Activated CD8-positive, alpha-beta memory T cell treated with anti-CD3 and anti-CD28 coated beads, Interleukin-2, amount 10 ng/mL, durations not matched to agents 7 days and 5 days (primary cell): ENCODE measurements around the gene ABI3. TPM values are rescaled to one million over a fixed set of nuclear protein-coding genes. Genes with fewer than 3 reads are reported as not detected.

Experiments used
- total RNA-seq, 2 experiments: library from RNA; stranded (reverse); gene quantifications; one replicate each; pipeline ENCODE4 v1.2.3, GENCODE V29; 2021

The ABI3 gene
- total RNA-seq, 2 experiments from 2014 or later: 116 to 121 TPM

Other genes with a start within 250 kb of the ABI3 start
- not detected for gene GIP, start 242.1 kb upstream of the ABI3 start, total RNA-seq
- not detected for gene IGF2BP1, start 213.3 kb upstream of the ABI3 start, total RNA-seq
- under 1 TPM; 0.02 to 0.03 TPM for gene B4GALNT2, start 77.9 kb upstream of the ABI3 start, total RNA-seq
- 10 to 100 TPM; 39.8 to 45.3 TPM for gene GNGT2, start 133 bp upstream of the ABI3 start, total RNA-seq
- gene PHOSPHO1, start 20.1 kb downstream of the ABI3 start, total RNA-seq: not detected
- 10 to 100 TPM; 32.2 to 34.4 TPM for gene ZNF652, start 151.5 kb downstream of the ABI3 start, total RNA-seq
- 100 to 1,000 TPM; 150 to 227 TPM for gene PHB1, start 204.2 kb downstream of the ABI3 start, total RNA-seq